Measurements from ENCODE around the gene TNFRSF9.

GRCh38 chr1:7988576-7988975, 47.9 kb upstream of the TNFRSF9 start:
- TF ChIP-seq POLR2A (IDR thresholded peaks at IDR 0.05; ENCODE audit: low read depth, low read length): no peak
- no peak for TF ChIP-seq POU2F2 (IDR thresholded peaks at IDR 0.05; ENCODE audit: low read depth, low read length)
